ENCODE data around the gene POLR3G. TPM values are rescaled to one million over a fixed set of nuclear protein-coding genes. Genes with fewer than 3 reads are reported as not detected.

Gene POLR3G
- total RNA-seq, 2 experiments from 2014 or later = 24.0 to 27.1 TPM

DNA sequence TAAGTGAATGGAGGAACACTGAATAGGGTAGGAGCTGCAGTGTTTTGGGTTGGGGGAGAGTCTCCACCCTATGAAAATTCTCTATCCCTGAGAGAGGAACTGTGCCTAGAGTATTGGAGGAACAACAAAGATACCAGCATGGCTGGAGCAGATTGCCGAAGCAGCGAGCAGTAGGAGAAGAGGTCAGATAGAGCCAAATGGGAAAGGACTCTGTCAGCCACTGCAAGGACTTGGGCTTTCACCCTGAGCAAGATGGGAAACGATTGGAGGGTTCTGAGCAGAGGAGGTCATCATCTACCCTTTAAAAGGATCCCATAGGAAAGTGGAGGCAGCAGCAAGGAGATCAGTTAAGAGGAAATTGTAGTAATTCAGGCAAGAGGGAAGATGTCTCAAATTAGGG, 59.1 kb downstream of the POLR3G start:
- Mint-ChIP-seq H3K27ac (no peak overlapping the region), H3K9me3 (no peaks in the 10 kb centered on the region), H3K27me3 (peaks cover 17% of the 10 kb centered on the region), H3K4me1 (ENCODE audit: low read depth) (no peaks in the 10 kb centered on the region), H3K4me3 (no peak overlapping the region), H3K36me3 (ENCODE audit: low read depth) (no peaks in the 10 kb centered on the region)
- intact Hi-C loops (cut with micrococcal nuclease) = no loop called here
- ATAC-seq (no peak), DNase-seq (no peak)
- ChIA-PET CTCF (interaction anchor here (1.2 kb wide), 1 partner anchor 94 kb away, joined by 3 read pairs; no protein-coding TSS in a partner anchor), POLR2A (no interaction called here)
- TF ChIP-seq, protein P1, sequence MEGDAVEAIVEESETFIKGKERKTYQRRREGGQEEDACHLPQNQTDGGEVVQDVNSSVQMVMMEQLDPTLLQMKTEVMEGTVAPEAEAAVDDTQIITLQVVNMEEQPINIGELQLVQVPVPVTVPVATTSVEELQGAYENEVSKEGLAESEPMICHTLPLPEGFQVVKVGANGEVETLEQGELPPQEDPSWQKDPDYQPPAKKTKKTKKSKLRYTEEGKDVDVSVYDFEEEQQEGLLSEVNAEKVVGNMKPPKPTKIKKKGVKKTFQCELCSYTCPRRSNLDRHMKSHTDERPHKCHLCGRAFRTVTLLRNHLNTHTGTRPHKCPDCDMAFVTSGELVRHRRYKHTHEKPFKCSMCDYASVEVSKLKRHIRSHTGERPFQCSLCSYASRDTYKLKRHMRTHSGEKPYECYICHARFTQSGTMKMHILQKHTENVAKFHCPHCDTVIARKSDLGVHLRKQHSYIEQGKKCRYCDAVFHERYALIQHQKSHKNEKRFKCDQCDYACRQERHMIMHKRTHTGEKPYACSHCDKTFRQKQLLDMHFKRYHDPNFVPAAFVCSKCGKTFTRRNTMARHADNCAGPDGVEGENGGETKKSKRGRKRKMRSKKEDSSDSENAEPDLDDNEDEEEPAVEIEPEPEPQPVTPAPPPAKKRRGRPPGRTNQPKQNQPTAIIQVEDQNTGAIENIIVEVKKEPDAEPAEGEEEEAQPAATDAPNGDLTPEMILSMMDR (IDR thresholded peaks at IDR 0.05) = no peak

DNA sequence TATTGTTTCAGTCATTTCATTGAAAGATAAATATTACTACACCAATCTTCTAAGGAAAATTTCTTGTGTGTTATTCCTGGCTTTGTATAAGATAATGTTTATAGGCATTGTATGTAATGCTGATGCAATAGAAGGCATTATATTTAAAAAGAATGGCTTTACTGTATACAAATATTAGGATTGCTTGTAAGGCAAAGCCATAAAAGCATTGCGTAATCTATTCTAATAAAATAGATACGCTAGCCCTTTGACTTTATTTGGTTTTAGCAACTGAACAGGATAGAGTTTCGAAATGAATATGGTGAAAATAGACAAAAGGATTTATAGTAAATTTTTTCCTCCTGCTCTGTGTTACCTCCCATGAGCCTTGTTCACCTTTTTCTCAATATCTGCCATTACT, 60.3 kb downstream of the POLR3G start:
- no peaks in the 10 kb centered on the region for H3K36me3 Mint-ChIP-seq (ENCODE audit: low read depth)
- intact Hi-C loops (cut with micrococcal nuclease) = no loop called here

DNA sequence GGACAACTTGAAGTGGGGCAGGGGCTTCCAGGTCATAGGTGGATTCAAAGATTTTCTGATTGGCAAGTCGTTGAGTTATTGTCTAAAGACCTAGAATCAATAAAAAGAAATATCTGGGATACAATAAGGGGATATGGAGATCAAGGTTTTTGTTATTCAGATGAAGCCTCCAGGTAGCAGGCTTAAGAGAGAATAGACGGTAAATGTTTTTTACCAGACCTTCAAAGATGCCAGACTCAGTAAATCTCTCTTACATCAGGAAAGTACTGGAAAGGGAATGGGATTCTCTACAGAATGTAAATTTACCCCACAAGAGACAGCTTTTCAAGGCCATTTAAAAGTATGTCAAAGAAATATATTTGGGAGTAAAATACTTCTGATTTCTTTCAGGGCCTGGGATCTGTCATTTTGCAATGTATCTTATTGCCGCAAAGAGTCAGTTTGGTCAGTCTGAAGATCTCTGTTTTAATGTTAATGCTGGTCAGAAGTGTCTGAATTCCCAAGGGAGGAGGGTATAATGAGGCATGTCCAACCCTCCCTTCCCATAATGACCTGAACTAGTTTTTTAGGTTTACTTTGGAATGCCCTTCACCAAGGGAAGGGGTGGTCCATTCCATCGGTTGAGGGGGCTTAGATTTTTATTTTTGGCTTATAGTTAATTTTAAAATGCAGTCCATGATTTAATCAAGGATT, 68.3 kb downstream of the POLR3G start:
- Mint-ChIP-seq H3K9me3 (no peaks in the 10 kb centered on the region), H3K36me3 (ENCODE audit: low read depth) (no peaks in the 10 kb centered on the region), H3K27me3 (peaks cover 18% of the 10 kb centered on the region), H3K4me1 (ENCODE audit: low read depth) (no peaks in the 10 kb centered on the region), H3K4me3 (no peak overlapping the region), H3K27ac (no peak overlapping the region)
- DNase-seq = no peak
- TF ChIP-seq, protein P1 (IDR thresholded peaks at IDR 0.05) = no peak
- intact Hi-C loops (cut with micrococcal nuclease) = no loop called here
- no peak for ATAC-seq
- POLR2A ChIA-PET = no interaction called here
- CTCF ChIA-PET = interaction anchor here (2.1 kb wide), 1 partner anchor 13 kb away, joined by 7 read pairs; the partner anchor contains the start of gene LYSMD3

More for the DNA sequence above, 60.3 kb downstream of the POLR3G start:
- ChIA-PET POLR2A (no interaction called here), CTCF (no interaction called here)
- TF ChIP-seq, protein P1 (IDR thresholded peaks at IDR 0.05) = no peak
- Mint-ChIP-seq H3K9me3 (no peaks in the 10 kb centered on the region), H3K27me3 (peaks cover 19% of the 10 kb centered on the region), H3K4me1 (ENCODE audit: low read depth) (no peaks in the 10 kb centered on the region), H3K4me3 (no peak overlapping the region), H3K27ac (no peak overlapping the region)
- ATAC-seq = no peak
- no peak for DNase-seq

DNA sequence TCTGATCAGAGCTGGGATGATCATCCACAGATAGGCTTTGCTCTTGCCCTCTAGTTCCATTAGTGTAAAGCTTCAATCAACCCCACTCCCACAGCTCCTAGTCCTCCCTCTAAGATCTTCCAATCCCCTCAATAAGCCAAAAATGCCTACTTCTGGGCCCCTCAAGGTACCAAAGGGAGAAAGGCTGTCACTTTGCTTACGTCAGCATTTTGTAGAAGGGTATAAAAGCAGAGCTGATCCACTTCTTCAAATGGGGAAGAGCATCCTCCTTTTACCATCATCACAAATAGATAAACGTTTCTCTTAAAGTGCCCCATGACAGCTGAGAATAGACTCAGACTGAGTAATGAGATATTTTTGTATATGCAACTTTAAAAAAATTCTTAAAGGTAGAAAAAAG, 70.8 kb downstream of the POLR3G start:
- ChIA-PET POLR2A (no interaction called here), CTCF (no interaction called here)
- Mint-ChIP-seq H3K27ac (no peak overlapping the region), H3K27me3 (peaks cover 14% of the 10 kb centered on the region), H3K4me1 (ENCODE audit: low read depth) (no peaks in the 10 kb centered on the region), H3K36me3 (ENCODE audit: low read depth) (no peaks in the 10 kb centered on the region), H3K9me3 (no peaks in the 10 kb centered on the region), H3K4me3 (no peak overlapping the region)
- intact Hi-C loops (cut with micrococcal nuclease) = no loop called here
- TF ChIP-seq, protein P1 (IDR thresholded peaks at IDR 0.05) = no peak
- ATAC-seq = no peak
- no peak for DNase-seq

DNA sequence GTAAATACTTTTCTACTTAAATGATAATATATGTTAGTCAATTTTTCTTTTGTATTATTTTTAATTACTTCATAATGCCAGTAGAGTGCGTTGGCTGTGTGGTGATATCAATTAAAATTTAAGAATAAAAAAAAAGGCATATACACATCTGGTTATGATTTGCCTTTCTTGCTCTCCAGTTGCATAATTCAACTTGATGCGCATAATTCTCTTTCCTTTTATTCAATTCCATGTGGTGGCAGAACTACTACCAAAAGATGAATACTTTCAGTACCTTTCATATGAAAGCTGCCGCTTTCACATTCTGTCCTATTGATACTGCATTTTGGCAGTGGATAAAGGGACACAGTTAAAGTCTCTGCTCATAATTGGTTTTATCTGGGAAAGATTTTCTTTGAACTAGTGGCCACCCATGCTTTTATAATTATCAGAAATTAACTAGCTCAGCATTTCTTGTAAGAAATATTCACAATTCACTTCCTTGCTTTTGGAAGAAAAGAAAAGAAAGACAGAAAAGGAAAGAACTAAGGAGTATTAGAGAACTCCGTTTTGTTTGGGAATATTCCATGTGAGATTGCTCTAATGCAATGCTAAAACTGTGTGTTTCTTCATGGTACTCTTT, 71.7 kb downstream of the POLR3G start:
- ATAC-seq (no peak), DNase-seq (no peak)
- no peak overlapping the region for H3K4me3 Mint-ChIP-seq
- POLR2A ChIA-PET = no interaction called here
- TF ChIP-seq, protein P1 (IDR thresholded peaks at IDR 0.05) = no peak
- H3K36me3 Mint-ChIP-seq (ENCODE audit: low read depth) = no peaks in the 10 kb centered on the region
- H3K9me3 Mint-ChIP-seq = no peaks in the 10 kb centered on the region
- CTCF ChIA-PET = no interaction called here
- H3K27me3 Mint-ChIP-seq = peaks cover 13% of the 10 kb centered on the region
- no peaks in the 10 kb centered on the region for H3K4me1 Mint-ChIP-seq (ENCODE audit: low read depth)
- intact Hi-C loops (cut with micrococcal nuclease) = no loop called here
- H3K27ac Mint-ChIP-seq = no peak overlapping the region

Measured in activated CD8-positive, alpha-beta T cell treated with anti-CD3 and anti-CD28 coated beads for 36 hours (primary cell).